Measurements from ENCODE around the gene TBC1D22A.

DNA sequence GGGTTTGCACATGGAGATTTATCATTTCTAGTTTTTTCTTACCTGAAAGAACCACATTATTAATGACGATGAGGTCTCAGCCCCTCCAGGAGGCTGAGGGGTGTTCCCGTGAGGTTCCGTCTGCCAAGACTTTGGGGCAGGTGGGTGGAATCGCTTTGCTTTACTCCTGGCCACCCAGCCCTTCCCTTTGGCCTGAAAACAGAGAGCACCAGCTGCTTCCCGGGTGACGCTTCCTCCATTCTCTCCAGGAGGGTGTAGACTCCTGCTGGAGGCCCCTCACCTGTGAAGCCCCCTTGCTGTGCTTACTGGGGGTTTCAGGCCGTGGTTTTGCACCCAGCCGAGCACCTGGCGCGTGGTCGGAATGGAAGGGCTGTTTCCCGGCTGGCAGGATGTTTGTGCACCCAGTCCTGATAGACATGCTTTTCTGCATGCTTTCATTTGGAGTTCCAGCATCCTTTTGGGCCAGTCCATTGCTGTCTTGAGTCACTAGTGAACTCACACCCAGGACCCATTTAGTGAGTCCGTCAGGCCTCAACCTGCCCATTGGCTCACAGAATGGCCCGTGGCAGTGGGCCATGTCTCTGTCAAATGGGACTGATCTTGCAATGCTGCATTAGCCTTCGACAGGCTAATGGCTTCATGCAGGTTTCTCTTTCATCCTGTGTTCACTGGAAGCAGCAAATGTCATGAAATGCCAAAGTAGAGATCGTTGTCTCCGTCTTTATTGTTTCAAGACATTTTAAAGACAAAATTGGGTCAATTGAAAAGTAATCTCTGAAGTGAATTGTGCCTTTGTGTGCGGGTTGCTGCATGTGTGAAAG lies 360.8 kb downstream of the TBC1D22A start:
- TF ChIP-seq ZFP30 (CRISPR knock-in tag; IDR thresholded peaks at IDR 0.05) (no peak), ZNF565 (CRISPR knock-in tag; conservative IDR thresholded peaks at IDR 0.05; ENCODE audit: low read depth) (no peak), PPARA (CRISPR knock-in tag; IDR thresholded peaks at IDR 0.05; ENCODE audit: borderline replicate concordance) (no peak), PATZ1 (CRISPR knock-in tag; IDR thresholded peaks at IDR 0.05; ENCODE audit: borderline replicate concordance) (no peak), ZFP3 (CRISPR knock-in tag; IDR thresholded peaks at IDR 0.05) (no peak), ZNF8 (CRISPR knock-in tag; IDR thresholded peaks at IDR 0.05) (no peak), ZC3H10 (CRISPR knock-in tag; IDR thresholded peaks at IDR 0.05) (no peak)
